Suppressor macrophage treated with lipopolysaccharide for 4 hours (primary cell): ENCODE measurements around the gene SIGLEC9.

Source experiments
- DNase-seq: peaks from one replicate; pipeline ENCODE4 v3.0.0-alpha.2; 2020

Gene SIGLEC9

GRCh38 chr19:51124729-51125128 lies at the start of gene SIGLEC9:
Gene SIGLEC9, plus strand, starts transcription at chr19:51124906. Its CDS starts 69 bp downstream, at chr19:51124975.
- peak; percentile 69 for DNase-seq

DNA sequence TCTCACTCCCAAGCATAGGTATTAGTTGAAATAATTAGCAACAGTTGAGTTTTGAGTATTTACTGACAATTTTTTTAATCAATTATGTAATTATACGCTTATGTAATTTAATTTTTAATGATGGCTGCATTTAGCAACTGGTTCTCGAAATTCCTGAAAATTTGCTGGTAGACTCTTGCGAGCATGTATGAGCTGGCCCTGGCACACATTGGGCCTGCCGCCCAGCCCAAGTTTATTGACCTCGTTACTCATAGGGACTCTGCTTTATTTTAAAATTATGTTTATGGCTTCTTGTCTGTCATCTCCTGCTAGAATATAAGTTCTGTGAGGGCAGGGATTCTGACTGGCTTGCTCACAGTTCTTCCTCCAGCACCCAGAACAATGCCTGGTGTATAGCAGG lies 48.7 kb upstream of the SIGLEC9 start:
- no peak for DNase-seq

- DNase-seq = no peak
Measured at GRCh38 chr19:51076631-51077213, 48.0 kb upstream of the SIGLEC9 start.

DNA sequence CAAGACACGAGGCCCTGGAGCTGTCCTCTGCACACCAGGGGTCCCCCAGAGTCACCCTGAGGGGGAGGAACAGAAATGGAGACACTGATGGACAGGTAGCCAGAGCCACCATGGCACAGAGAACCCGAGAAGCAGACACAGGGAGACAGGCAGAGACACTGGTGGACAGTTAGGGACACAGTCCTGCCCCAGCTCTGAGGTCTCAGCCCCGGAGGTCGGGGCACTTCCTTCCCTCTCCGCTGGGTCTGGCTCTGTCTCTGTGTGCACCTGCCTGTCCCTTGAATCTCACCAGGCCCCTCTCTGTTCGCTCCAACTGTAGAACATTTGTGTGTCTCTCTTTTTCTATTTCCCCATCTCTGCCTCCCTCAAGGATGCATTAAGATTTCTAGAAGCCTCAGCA lies 46.6 kb upstream of the SIGLEC9 start:
- DNase-seq = no peak

DNA sequence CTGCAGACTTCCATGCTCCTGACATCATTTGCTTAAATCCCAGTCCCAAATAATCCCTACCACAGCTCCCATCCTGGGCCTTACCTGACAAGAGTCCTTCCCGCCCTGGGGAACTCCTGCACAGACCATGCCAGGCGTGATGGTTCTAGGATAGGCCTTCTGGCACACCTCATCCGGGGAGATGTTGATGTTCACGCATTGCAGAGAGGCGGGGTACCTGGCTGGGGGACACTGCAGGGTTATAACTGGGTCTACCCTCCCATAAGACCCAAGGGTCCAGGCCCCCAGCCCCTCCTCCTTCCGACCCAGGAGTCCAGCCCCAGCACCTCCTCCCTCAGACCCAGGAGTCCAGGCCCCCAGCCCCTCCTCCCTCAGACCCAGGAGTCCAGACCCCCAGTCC lies 46.0 kb upstream of the SIGLEC9 start:
- DNase-seq = no peak

- no peak for DNase-seq
Measured at GRCh38 chr19:51079481-51080110, 45.1 kb upstream of the SIGLEC9 start.

GRCh38 chr19:51081476-51081875 lies 43.2 kb upstream of the SIGLEC9 start:
- DNase-seq = no peak

DNA sequence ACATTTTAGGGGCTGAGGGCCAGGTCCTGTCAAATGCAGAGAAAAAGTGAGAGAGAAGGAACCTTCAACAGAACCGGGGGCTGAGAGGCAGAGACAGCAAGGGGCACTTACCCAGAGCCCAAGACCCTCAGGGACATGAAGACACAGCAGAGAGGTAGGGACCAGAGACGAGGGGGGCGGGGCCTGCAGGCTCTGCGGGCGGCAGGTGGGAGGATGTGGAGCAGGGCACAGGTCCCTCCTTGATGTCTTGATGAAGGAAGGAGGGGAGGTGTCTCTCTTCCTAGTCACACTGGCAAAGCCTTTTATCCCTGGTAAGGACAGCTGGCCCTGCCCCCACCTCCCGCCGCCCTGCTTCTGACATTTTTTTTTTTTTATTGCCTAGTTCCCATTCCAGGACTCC lies 42.1 kb upstream of the SIGLEC9 start, which contains the start of gene KLK14:
Gene KLK14 (minus strand): TSS at position 277 of the 400 bp plus-strand sequence. CDS start 273 bp downstream, at position 4.
- no peak for DNase-seq

- DNase-seq = no peak
Measured at GRCh38 chr19:51083181-51083580, 41.5 kb upstream of the SIGLEC9 start.

DNA sequence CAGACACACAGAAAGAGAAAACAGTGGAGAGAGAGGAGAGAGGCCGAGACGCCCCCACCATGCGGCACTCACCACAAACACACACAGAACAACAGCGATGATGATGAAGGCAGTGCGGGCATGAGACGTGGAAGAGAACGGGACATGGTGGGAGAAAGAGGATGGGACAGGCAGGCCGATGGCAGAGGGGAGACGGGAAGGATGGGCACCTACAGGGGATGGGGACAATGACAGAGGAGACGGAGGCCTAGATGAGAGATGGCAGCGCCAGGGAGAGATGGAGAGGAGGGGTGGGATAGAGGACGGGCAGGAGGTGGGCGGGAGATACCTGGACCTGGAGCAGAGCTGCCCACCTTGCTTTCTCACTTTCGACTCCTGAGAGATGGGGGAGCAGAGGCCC lies 40.9 kb upstream of the SIGLEC9 start:
- DNase-seq = no peak

- no peak for DNase-seq
Measured at GRCh38 chr19:51084505-51084904, 40.2 kb upstream of the SIGLEC9 start.

GRCh38 chr19:51086153-51086850 lies 38.4 kb upstream of the SIGLEC9 start:
- DNase-seq = no peak

GRCh38 chr19:51089786-51090185 lies 34.9 kb upstream of the SIGLEC9 start:
- no peak for DNase-seq

DNA sequence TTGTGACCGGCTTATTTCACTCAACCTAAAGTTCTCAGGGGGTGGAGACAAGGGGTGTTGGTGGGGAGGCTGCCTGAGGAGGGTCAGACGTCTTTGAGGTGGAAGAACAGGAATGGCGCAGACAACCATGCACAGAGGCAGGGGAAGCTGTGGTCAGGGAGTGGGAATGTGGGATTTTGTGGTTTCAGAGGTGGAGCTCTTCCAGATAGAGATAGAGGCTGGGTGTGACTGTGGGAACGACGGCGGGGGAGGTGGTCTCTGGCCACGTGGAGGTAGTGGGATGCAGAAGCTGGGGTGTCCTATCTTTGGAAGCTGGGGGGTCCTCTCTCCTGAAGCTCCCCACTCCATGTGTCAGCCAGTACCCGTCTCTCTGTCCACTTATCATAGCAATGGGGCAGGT lies 34.2 kb upstream of the SIGLEC9 start:
- no peak for DNase-seq

GRCh38 chr19:51091126-51091525 lies 33.6 kb upstream of the SIGLEC9 start:
- DNase-seq = no peak

GRCh38 chr19:51091895-51092873 lies 32.5 kb upstream of the SIGLEC9 start:
- no peak for DNase-seq

DNA sequence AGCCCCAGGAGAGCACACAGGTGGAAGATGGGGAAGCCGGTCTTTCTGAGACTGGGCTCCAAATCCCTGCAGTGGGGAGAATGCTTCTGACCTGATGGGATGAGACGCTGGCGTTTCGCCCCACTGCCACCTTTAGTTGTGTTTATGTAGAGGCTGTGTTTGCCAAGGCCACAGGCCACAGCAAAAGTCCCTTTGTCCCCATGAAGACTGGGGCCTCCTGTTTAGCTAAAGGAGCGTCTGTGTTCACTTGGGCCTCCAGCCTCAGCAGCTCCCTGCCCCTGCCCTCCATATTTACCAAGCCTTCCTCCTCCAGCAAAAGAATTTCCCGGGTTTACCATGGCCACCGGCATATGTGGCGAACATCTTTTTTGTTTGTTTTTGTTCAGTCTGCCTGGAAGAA lies 31.6 kb upstream of the SIGLEC9 start:
- no peak for DNase-seq

DNA sequence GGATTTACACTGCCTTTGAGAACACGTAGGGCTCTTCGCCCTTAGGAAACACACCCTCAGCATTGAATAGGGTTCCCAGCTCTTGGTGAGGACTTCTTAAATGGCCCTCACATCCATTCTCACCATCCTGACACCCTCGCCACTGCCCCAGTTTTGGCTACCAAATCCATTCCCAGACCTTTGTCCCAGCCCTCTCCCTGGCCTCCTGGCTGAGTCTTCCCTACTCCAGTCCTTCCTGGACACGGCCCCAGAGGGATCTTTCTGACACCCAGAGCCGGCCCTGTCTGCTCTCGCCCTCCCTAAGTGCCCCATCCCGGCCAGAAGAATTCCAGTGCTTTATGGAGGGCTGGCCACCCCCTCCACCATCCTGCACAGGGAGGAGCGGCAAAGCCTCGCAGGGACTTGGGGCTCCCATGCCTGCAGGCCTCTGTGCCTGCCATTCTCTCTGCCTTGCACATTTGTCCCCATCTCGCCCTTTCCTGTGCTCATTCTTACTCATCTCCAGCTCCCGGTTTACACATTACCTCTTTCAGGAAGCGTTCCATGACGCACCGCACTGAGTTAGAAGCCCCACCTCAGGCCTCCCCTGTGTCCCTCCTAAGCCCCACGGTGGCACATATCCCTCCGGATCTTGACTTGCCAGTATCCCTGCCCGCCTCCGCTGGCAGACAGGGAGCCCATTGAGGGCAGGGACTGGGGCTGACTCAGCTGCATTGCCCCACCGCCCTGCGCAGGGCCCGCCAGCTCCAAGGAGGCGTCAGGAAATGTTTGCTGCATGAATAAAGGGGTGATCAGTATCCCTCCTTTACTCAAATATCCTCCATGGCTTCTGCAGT lies 31.0 kb upstream of the SIGLEC9 start:
- no peak for DNase-seq

DNA sequence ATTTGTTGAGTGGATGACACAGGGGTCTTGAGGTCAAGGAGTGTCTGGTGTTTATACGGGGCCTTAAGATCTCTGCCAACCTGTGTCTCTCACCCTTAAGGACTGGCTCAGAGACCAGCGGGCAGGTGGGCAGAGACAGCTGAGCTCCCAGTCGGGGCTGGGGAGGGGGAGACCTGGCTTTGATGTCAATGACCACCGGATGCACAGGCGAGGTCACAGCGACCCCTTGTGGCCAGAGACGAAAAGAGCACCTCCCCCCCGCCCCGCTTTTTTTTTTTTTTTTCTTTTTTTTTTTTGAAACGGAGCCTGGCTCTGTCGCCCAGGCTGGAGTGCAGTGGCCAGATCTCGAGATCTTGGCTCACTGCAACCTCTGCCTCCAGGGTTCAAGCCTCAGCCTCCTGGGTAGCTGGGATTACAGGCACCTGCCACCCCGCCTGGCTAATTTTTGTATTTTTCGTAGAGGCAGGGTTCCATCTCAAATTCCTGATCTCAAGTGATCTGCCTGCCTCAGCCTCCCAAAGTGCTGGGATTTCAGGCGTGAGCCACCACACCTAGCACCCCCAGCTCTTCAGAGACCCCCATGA lies 29.9 kb upstream of the SIGLEC9 start:
- DNase-seq = peak; percentile 54

DNA sequence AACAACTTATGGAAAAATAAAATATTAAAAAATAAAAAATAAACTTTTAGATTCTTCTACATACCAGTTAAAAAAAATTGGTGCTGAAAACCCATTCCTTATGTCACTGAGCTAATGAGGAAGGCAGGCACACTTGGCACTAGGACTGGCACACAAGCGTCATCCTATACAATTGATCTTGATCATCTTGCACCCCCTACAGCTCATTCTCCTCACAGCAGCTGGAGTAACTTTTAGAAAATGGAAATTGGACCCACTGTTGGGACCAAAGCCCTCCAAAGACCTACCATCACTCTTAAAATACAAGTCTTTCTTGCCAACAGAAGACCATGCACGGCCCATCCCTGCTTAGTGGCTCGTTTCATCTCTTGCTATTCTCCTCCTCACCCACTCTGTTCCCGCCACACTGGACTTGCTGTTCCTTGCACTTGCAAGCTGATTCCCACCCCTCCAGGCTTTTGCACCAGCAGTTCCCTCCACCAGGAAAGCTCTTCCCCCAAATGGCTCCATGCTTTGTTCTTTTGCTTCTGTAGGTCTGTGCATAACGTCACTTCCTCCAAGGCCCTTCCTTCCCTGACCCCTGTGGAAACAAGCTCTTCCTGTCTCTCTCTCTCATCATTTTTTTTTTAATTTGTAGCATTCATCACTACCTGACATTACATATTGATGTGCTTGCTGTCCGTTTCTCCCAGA lies 28.1 kb upstream of the SIGLEC9 start:
- no peak for DNase-seq

DNA sequence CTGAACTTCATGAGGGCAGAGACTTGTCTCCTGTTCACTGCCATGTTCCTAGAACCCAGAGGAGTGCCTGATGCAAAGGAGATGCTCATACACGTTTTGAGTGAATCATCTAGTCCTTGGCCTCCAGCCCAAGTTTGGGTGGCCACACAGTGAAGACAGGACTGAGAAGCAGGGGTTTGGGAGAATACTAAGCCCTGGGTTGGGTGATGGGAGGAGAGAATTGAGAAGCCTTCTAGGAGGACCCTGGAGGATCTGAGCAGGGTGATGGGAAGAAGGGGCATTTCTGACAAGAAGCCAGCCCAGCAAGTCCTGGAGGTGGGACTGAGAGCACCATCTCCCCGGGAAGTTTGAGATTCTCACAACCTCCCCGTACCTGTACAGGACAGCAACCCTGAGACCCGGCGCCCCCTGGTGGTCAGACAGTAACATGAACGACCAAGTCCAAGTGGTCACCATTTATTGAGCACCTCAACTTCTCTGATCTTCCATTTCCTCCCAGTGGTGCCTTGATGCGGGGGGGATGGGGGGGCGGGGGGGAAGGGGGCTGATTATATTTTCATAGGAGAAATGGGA lies 27.5 kb upstream of the SIGLEC9 start:
- DNase-seq = peak; percentile 59
